Spinal cord (tissue), 10 donors: ENCODE measurements around the gene HAAO. TPM values are rescaled to one million over a fixed set of nuclear protein-coding genes. Genes with fewer than 3 reads are reported as not detected.

Source experiments
- DNase-seq, 6 donors: peaks; one replicate each; pipeline versions ENCODE4 v3.0.0 to v3.0.0-alpha.2; 2013 to 2015; ENCODE audit warnings: low spot score in 6 of 6, low read depth in 4 of 6
- H3K27ac ChIP-seq: one replicate; pipeline ENCODE4 v1.5.1; 2013; ENCODE audit warnings: low read depth, low read length, control low read depth
- H3K27me3 ChIP-seq: one replicate; pipeline ENCODE4 v1.6.1; 2013; ENCODE audit warnings: low read length; ENCODE audit not compliant: control insufficient read depth, insufficient read depth
- H3K36me3 ChIP-seq: one replicate; pipeline ENCODE4 v1.6.1; 2013; ENCODE audit warnings: low read length; ENCODE audit not compliant: control insufficient read depth, insufficient read depth
- H3K4me1 ChIP-seq: one replicate; pipeline ENCODE4 v1.6.1; 2013; ENCODE audit warnings: low read length; ENCODE audit not compliant: control insufficient read depth, insufficient read depth
- H3K4me3 ChIP-seq: one replicate; pipeline ENCODE4 v1.5.1; 2013; ENCODE audit warnings: low read depth, low read length, control low read depth
- H3K9me3 ChIP-seq: one replicate; pipeline ENCODE4 v1.6.1; 2013; ENCODE audit warnings: low read length; ENCODE audit not compliant: control insufficient read depth, insufficient read depth
- WGBS: methylation state at CpG from one replicate; pipeline ENCODE4 v1.1.5; 2013; ENCODE audit warnings: missing lambda C conversion rate; ENCODE audit not compliant: insufficient coverage; 5-methylcytosine and 5-hydroxymethylcytosine counted together
- polyA plus RNA-seq, 2 donors: library from polyadenylated mRNA; unstranded; fragments of 120-200 nt; gene quantifications; one replicate each; pipeline ENCODE4 v1.2.1, GENCODE V29; 2013; ENCODE audit not compliant: insufficient read length in 2 of 2
- total RNA-seq, 2 donors: library from RNA; depleted of rRNA in 1 of 2; stranded (reverse); fragments of 120-200 nt in 1 of 2; fragments of >200 nt in 1 of 2; gene quantifications; one replicate each; pipeline versions ENCODE4 v1.2.3 to v1.2.4, GENCODE V29; 2013 to 2014
- donor health status: healthy.

The HAAO gene
- total and polyA plus RNA-seq, 4 donors: 3.7 to 12.7 (median 8.0) TPM

- 97% methylated on average over 44 of the region's 45 CpGs for WGBS
- no peak for DNase-seq
- peaks cover 65% of the 10 kb centered on the region for H3K36me3 ChIP-seq
- no peaks in the 10 kb centered on the region for H3K9me3 ChIP-seq
- H3K4me1 ChIP-seq: no peaks in the 10 kb centered on the region
- no peak overlapping the region for H3K27ac ChIP-seq
- no peak overlapping the region for H3K4me3 ChIP-seq
- H3K27me3 ChIP-seq: no peaks in the 10 kb centered on the region
These were observed 29.3 kb downstream of the HAAO start for GRCh38 chr2:42762823-42763804.

- no peak overlapping the region for H3K27ac ChIP-seq
- peaks cover 58% of the 10 kb centered on the region for H3K36me3 ChIP-seq
- DNase-seq: no peak
- no peaks in the 10 kb centered on the region for H3K9me3 ChIP-seq
- 95% methylated on average over 3 of the region's 5 CpGs for WGBS
- H3K27me3 ChIP-seq: no peaks in the 10 kb centered on the region
- H3K4me3 ChIP-seq: no peak overlapping the region
- no peaks in the 10 kb centered on the region for H3K4me1 ChIP-seq
These were observed 30.2 kb downstream of the HAAO start for GRCh38 chr2:42762155-42762554.

- Histone ChIP-seq H3K4me1 (no peaks in the 10 kb centered on the region), H3K4me3 (no peak overlapping the region), H3K27me3 (no peaks in the 10 kb centered on the region), H3K9me3 (no peaks in the 10 kb centered on the region), H3K27ac (no peak overlapping the region), H3K36me3 (peaks cover 58% of the 10 kb centered on the region)
- no peak for DNase-seq
- 93% methylated on average over 9 of the region's 9 CpGs for WGBS
These were observed 30.8 kb downstream of the HAAO start for GRCh38 chr2:42761554-42761953.

GRCh38 chr2:42758751-42759150 is 33.6 kb downstream of the HAAO start:
- no peaks in the 10 kb centered on the region for H3K27me3 ChIP-seq
- no CpG with 5 or more reads among the region's 1 CpG for WGBS
- H3K9me3 ChIP-seq: no peaks in the 10 kb centered on the region
- no peak overlapping the region for H3K4me3 ChIP-seq
- H3K27ac ChIP-seq: no peak overlapping the region
- peaks cover 23% of the 10 kb centered on the region for H3K4me1 ChIP-seq
- peaks cover 61% of the 10 kb centered on the region for H3K36me3 ChIP-seq
- DNase-seq: no peak

- Histone ChIP-seq H3K36me3 (peaks cover 61% of the 10 kb centered on the region), H3K4me1 (peaks cover 29% of the 10 kb centered on the region), H3K4me3 (no peak overlapping the region), H3K27me3 (no peaks in the 10 kb centered on the region), H3K9me3 (no peaks in the 10 kb centered on the region), H3K27ac (no peak overlapping the region)
- WGBS: 94% methylated on average over 2 of the region's 4 CpGs
- no peak for DNase-seq
These were observed 34.2 kb downstream of the HAAO start for GRCh38 chr2:42757981-42758740.

GRCh38 chr2:42756966-42757513 is 35.3 kb downstream of the HAAO start:
- Histone ChIP-seq H3K27me3 (no peaks in the 10 kb centered on the region), H3K4me3 (no peak overlapping the region), H3K4me1 (peaks cover 33% of the 10 kb centered on the region), H3K9me3 (no peaks in the 10 kb centered on the region), H3K27ac (no peak overlapping the region), H3K36me3 (peaks cover 55% of the 10 kb centered on the region)
- WGBS: 88% methylated on average over 6 of the region's 6 CpGs
- no peak for DNase-seq

- H3K27ac ChIP-seq: no peak overlapping the region
- 63% methylated on average over 8 of the region's 10 CpGs for WGBS
- H3K4me3 ChIP-seq: no peak overlapping the region
- peaks cover 33% of the 10 kb centered on the region for H3K4me1 ChIP-seq
- no peaks in the 10 kb centered on the region for H3K9me3 ChIP-seq
- H3K36me3 ChIP-seq: peaks cover 47% of the 10 kb centered on the region
- no peak for DNase-seq
- no peaks in the 10 kb centered on the region for H3K27me3 ChIP-seq
These were observed 36.1 kb downstream of the HAAO start for GRCh38 chr2:42756150-42756775.

GRCh38 chr2:42755191-42755880 is 37.0 kb downstream of the HAAO start:
- H3K27ac ChIP-seq: no peak overlapping the region
- whole genome bisulfite sequencing: 78% methylated on average over 9 of the region's 14 CpGs
- peaks cover 38% of the 10 kb centered on the region for H3K36me3 ChIP-seq
- H3K4me3 ChIP-seq: no peak overlapping the region
- H3K27me3 ChIP-seq: no peaks in the 10 kb centered on the region
- no peaks in the 10 kb centered on the region for H3K9me3 ChIP-seq
- H3K4me1 ChIP-seq: peaks cover 33% of the 10 kb centered on the region
- DNase-seq: no peak

GRCh38 chr2:42754776-42755140 is 37.6 kb downstream of the HAAO start:
- Histone ChIP-seq H3K4me1 (peaks cover 33% of the 10 kb centered on the region), H3K36me3 (peaks cover 32% of the 10 kb centered on the region), H3K9me3 (no peaks in the 10 kb centered on the region), H3K27me3 (no peaks in the 10 kb centered on the region), H3K4me3 (no peak overlapping the region), H3K27ac (no peak overlapping the region)
- whole genome bisulfite sequencing: 52% methylated on average over 4 of the region's 8 CpGs
- DNase-seq: no peak
